ENCODE data around the gene SNED1. TPM values are rescaled to one million over a fixed set of nuclear protein-coding genes. Genes with fewer than 3 reads are reported as not detected.

SNED1 gene
- polyA plus RNA-seq, 1 donor from 2014 or later = 0.32 TPM

- no peak overlapping the region for H2AFZ ChIP-seq (ENCODE audit: low read depth, low read length)
- no peaks in the 10 kb centered on the region for H3K27me3 ChIP-seq (ENCODE audit: insufficient read depth, low read depth, low read length)
- H4K20me1 ChIP-seq (ENCODE audit: insufficient read depth) = no peaks in the 10 kb centered on the region
- H3K4me3 ChIP-seq (ENCODE audit: low read length) = no peak overlapping the region
- no peak overlapping the region for H3K27ac ChIP-seq (ENCODE audit: low read length)
- no peaks in the 10 kb centered on the region for H3F3A ChIP-seq (ENCODE audit: insufficient read depth, low read length, poor library complexity, severe bottlenecking)
- H3K9me3 ChIP-seq (ENCODE audit: low read length) = no peaks in the 10 kb centered on the region
- H3K79me2 ChIP-seq (replicated peaks; ENCODE audit: insufficient read depth, low read length) = peaks cover 11% of the 10 kb centered on the region
- TF ChIP-seq CTCF (IDR thresholded peaks at IDR 0.05; ENCODE audit: poor library complexity, severe bottlenecking) = no peak
- no peak for TF ChIP-seq TAF1 (IDR thresholded peaks at IDR 0.05; ENCODE audit: low read depth)
- H3K9me2 ChIP-seq (ENCODE audit: insufficient read depth, low read length) = no peaks in the 10 kb centered on the region
- no peak overlapping the region for H3K9ac ChIP-seq (ENCODE audit: low read length)
- no peak overlapping the region for H3K4me2 ChIP-seq (ENCODE audit: low read length)
- peaks cover 7% of the 10 kb centered on the region for H3K36me3 ChIP-seq (ENCODE audit: insufficient read depth, low read length)
These were observed 95.8 kb downstream of the SNED1 start for GRCh38 chr2:241094172-241094571.

- no peak overlapping the region for H3K4me2 ChIP-seq (ENCODE audit: low read length)
- peaks cover 10% of the 10 kb centered on the region for H3K36me3 ChIP-seq (ENCODE audit: insufficient read depth, low read length)
- H3F3A ChIP-seq (ENCODE audit: insufficient read depth, low read length, poor library complexity, severe bottlenecking) = no peaks in the 10 kb centered on the region
- H3K9me2 ChIP-seq (ENCODE audit: insufficient read depth, low read length) = no peaks in the 10 kb centered on the region
- no peak overlapping the region for H3K4me3 ChIP-seq (ENCODE audit: low read length)
- H4K20me1 ChIP-seq (ENCODE audit: insufficient read depth) = no peaks in the 10 kb centered on the region
- H3K27ac ChIP-seq (ENCODE audit: low read length) = no peak overlapping the region
- TF ChIP-seq EZH2 (IDR thresholded peaks at IDR 0.05; ENCODE audit: borderline replicate concordance, insufficient read depth, low read length, poor library complexity, severe bottlenecking) = no peak
- TF ChIP-seq RAD21 (conservative IDR thresholded peaks at IDR 0.05) = no peak
- no peak for TF ChIP-seq REST (IDR thresholded peaks at IDR 0.05; ENCODE audit: borderline replicate concordance)
- no peak for TF ChIP-seq POLR2AphosphoS5 (IDR thresholded peaks at IDR 0.05)
- TF ChIP-seq TAF1 (IDR thresholded peaks at IDR 0.05; ENCODE audit: low read depth) = no peak
- TF ChIP-seq SMC3 (conservative IDR thresholded peaks at IDR 0.05; ENCODE audit: poor library complexity) = no peak
- TF ChIP-seq CTCF (IDR thresholded peaks at IDR 0.05; ENCODE audit: poor library complexity, severe bottlenecking) = no peak
- no peak for TF ChIP-seq EP300 (conservative IDR thresholded peaks at IDR 0.05; ENCODE audit: poor library complexity, severe bottlenecking)
- no peak for TF ChIP-seq MXI1 (conservative IDR thresholded peaks at IDR 0.05; ENCODE audit: poor library complexity, severe bottlenecking)
- H3K27me3 ChIP-seq (ENCODE audit: insufficient read depth, low read depth, low read length) = no peaks in the 10 kb centered on the region
- H2AFZ ChIP-seq (ENCODE audit: low read depth, low read length) = no peak overlapping the region
- no peak overlapping the region for H3K9ac ChIP-seq (ENCODE audit: low read length)
- H3K79me2 ChIP-seq (replicated peaks; ENCODE audit: insufficient read depth, low read length) = peaks cover 17% of the 10 kb centered on the region
- no peaks in the 10 kb centered on the region for H3K9me3 ChIP-seq (ENCODE audit: low read length)
These were observed 96.6 kb downstream of the SNED1 start for GRCh38 chr2:241094924-241095420.

All from neural cell (in vitro differentiated cells).